ENCODE measurements around the gene DNAJC11.

The DNAJC11 gene

DNA sequence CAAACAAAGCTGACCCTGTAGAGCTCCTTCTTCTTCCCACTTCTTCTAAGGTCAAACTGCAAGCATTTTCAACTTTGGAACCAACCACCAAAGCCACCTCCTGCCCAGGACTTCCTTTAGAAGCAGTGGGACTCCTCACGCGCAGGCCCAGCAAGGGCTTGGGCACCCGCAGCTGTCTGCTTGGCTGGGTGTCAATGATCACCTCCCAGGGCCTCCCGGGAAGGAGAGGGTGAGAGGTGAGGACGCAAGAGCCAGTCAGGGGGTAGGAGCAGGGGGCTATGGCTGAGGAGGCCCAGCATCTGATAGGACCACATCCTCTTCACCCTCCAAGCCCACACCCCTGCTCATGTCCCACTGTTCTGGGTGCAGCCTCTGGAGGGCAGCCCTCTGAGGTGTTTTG lies 109.2 kb downstream of the DNAJC11 start:
- Histone ChIP-seq H3K9me3 (ENCODE audit: control insufficient read depth in 2 of 2, low read length in 2 of 2) (no peaks in the 10 kb centered on the region), H3K4me1 (ENCODE audit: control insufficient read depth in 2 of 2, insufficient read depth in 2 of 2, low read length in 2 of 2) (peaks cover 2 to 10% of the 10 kb centered on the region in 2 donors), H3K27me3 (ENCODE audit: control insufficient read depth in 2 of 2, insufficient read depth in 2 of 2, low read length in 2 of 2) (no peaks in the 10 kb centered on the region), H3K27ac (ENCODE audit: low read depth in 2 of 2, low read length in 2 of 2) (no peak overlapping the region), H3K36me3 (ENCODE audit: control insufficient read depth in 2 of 2, insufficient read depth in 2 of 2, low read length in 2 of 2) (peaks cover 58 to 75% of the 10 kb centered on the region in 2 donors), H3K9ac (ENCODE audit: low read depth in 1 of 2, low read length in 2 of 2) (no peak overlapping the region), H3K4me3 (ENCODE audit: low read length in 2 of 2) (no peak overlapping the region)

- Histone ChIP-seq H3K4me3 (ENCODE audit: low read length in 2 of 2) (no peak overlapping the region), H3K27me3 (ENCODE audit: control insufficient read depth in 2 of 2, insufficient read depth in 2 of 2, low read length in 2 of 2) (no peaks in the 10 kb centered on the region), H3K27ac (ENCODE audit: low read depth in 2 of 2, low read length in 2 of 2) (no peak overlapping the region), H3K9me3 (ENCODE audit: control insufficient read depth in 2 of 2, low read length in 2 of 2) (no peaks in the 10 kb centered on the region), H3K4me1 (ENCODE audit: control insufficient read depth in 2 of 2, insufficient read depth in 2 of 2, low read length in 2 of 2) (peaks cover 0 to 10% of the 10 kb centered on the region in 2 donors), H3K9ac (ENCODE audit: low read depth in 1 of 2, low read length in 2 of 2) (no peak overlapping the region), H3K36me3 (ENCODE audit: control insufficient read depth in 2 of 2, insufficient read depth in 2 of 2, low read length in 2 of 2) (peaks cover 53 to 77% of the 10 kb centered on the region in 2 donors)
Measured at GRCh38 chr1:6591644-6592043, 110.0 kb downstream of the DNAJC11 start.

DNA sequence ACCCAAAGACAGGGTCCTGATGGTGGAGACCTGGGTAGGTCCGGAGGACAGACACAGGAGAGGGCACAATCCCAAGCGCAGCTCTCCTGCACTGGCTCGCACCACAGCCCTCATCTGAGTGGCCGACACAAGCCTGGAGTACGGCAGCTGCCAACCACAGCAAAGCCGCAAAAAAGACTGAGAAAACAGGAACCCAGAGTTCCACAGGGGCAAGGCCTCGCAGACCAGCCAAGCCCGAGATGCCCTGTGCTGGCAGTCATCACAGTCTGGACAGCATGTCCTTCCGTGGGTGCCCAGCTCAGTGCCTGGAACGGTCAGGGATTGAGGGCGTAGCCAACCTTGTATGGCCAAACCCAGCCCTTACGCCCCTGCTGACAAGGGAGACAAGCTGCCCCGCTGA lies 110.4 kb downstream of the DNAJC11 start:
- no peak overlapping the region for H3K27ac ChIP-seq (ENCODE audit: low read depth in 2 of 2, low read length in 2 of 2)
- H3K27me3 ChIP-seq (ENCODE audit: control insufficient read depth in 2 of 2, insufficient read depth in 2 of 2, low read length in 2 of 2): no peaks in the 10 kb centered on the region
- peaks cover 50 to 75% of the 10 kb centered on the region in 2 donors for H3K36me3 ChIP-seq (ENCODE audit: control insufficient read depth in 2 of 2, insufficient read depth in 2 of 2, low read length in 2 of 2)
- peaks cover 0 to 10% of the 10 kb centered on the region in 2 donors for H3K4me1 ChIP-seq (ENCODE audit: control insufficient read depth in 2 of 2, insufficient read depth in 2 of 2, low read length in 2 of 2)
- H3K4me3 ChIP-seq (ENCODE audit: low read length in 2 of 2): no peak overlapping the region
- no peak overlapping the region for H3K9ac ChIP-seq (ENCODE audit: low read depth in 1 of 2, low read length in 2 of 2)
- H3K9me3 ChIP-seq (ENCODE audit: control insufficient read depth in 2 of 2, low read length in 2 of 2): no peaks in the 10 kb centered on the region

- Histone ChIP-seq H3K36me3 (ENCODE audit: control insufficient read depth in 2 of 2, insufficient read depth in 2 of 2, low read length in 2 of 2) (peaks cover 41 to 66% of the 10 kb centered on the region in 2 donors), H3K27ac (ENCODE audit: low read depth in 2 of 2, low read length in 2 of 2) (no peak overlapping the region)
Measured at GRCh38 chr1:6590046-6590445, 111.6 kb downstream of the DNAJC11 start.

GRCh38 chr1:6588893-6589520 lies 112.6 kb downstream of the DNAJC11 start:
- Histone ChIP-seq H3K4me3 (ENCODE audit: low read length in 2 of 2) (no peak overlapping the region), H3K36me3 (ENCODE audit: control insufficient read depth in 2 of 2, insufficient read depth in 2 of 2, low read length in 2 of 2) (peaks cover 35 to 59% of the 10 kb centered on the region in 2 donors), H3K9ac (ENCODE audit: low read depth in 1 of 2, low read length in 2 of 2) (no peak overlapping the region), H3K27me3 (ENCODE audit: control insufficient read depth in 2 of 2, insufficient read depth in 2 of 2, low read length in 2 of 2) (no peaks in the 10 kb centered on the region), H3K4me1 (ENCODE audit: control insufficient read depth in 2 of 2, insufficient read depth in 2 of 2, low read length in 2 of 2) (peaks cover 0 to 10% of the 10 kb centered on the region in 2 donors), H3K27ac (ENCODE audit: low read depth in 2 of 2, low read length in 2 of 2) (no peak overlapping the region), H3K9me3 (ENCODE audit: control insufficient read depth in 2 of 2, low read length in 2 of 2) (no peaks in the 10 kb centered on the region)

More at GRCh38 chr1:6590046-6590445, 111.6 kb downstream of the DNAJC11 start:
- H3K9ac ChIP-seq (ENCODE audit: low read depth in 1 of 2, low read length in 2 of 2): no peak overlapping the region
- no peak overlapping the region for H3K4me3 ChIP-seq (ENCODE audit: low read length in 2 of 2)
- no peaks in the 10 kb centered on the region for H3K9me3 ChIP-seq (ENCODE audit: control insufficient read depth in 2 of 2, low read length in 2 of 2)
- peaks cover 0 to 10% of the 10 kb centered on the region in 2 donors for H3K4me1 ChIP-seq (ENCODE audit: control insufficient read depth in 2 of 2, insufficient read depth in 2 of 2, low read length in 2 of 2)
- H3K27me3 ChIP-seq (ENCODE audit: control insufficient read depth in 2 of 2, insufficient read depth in 2 of 2, low read length in 2 of 2): no peaks in the 10 kb centered on the region

GRCh38 chr1:6588128-6588892 lies 113.3 kb downstream of the DNAJC11 start:
- no peak overlapping the region for H3K27ac ChIP-seq (ENCODE audit: low read depth in 2 of 2, low read length in 2 of 2)
- no peaks in the 10 kb centered on the region for H3K27me3 ChIP-seq (ENCODE audit: control insufficient read depth in 2 of 2, insufficient read depth in 2 of 2, low read length in 2 of 2)
- peaks cover 0 to 10% of the 10 kb centered on the region in 2 donors for H3K4me1 ChIP-seq (ENCODE audit: control insufficient read depth in 2 of 2, insufficient read depth in 2 of 2, low read length in 2 of 2)
- H3K36me3 ChIP-seq (ENCODE audit: control insufficient read depth in 2 of 2, insufficient read depth in 2 of 2, low read length in 2 of 2): peaks cover 28 to 52% of the 10 kb centered on the region in 2 donors
- H3K9ac ChIP-seq (ENCODE audit: low read depth in 1 of 2, low read length in 2 of 2): no peak overlapping the region
- H3K9me3 ChIP-seq (ENCODE audit: control insufficient read depth in 2 of 2, low read length in 2 of 2): no peaks in the 10 kb centered on the region
- no peak overlapping the region for H3K4me3 ChIP-seq (ENCODE audit: low read length in 2 of 2)

DNA sequence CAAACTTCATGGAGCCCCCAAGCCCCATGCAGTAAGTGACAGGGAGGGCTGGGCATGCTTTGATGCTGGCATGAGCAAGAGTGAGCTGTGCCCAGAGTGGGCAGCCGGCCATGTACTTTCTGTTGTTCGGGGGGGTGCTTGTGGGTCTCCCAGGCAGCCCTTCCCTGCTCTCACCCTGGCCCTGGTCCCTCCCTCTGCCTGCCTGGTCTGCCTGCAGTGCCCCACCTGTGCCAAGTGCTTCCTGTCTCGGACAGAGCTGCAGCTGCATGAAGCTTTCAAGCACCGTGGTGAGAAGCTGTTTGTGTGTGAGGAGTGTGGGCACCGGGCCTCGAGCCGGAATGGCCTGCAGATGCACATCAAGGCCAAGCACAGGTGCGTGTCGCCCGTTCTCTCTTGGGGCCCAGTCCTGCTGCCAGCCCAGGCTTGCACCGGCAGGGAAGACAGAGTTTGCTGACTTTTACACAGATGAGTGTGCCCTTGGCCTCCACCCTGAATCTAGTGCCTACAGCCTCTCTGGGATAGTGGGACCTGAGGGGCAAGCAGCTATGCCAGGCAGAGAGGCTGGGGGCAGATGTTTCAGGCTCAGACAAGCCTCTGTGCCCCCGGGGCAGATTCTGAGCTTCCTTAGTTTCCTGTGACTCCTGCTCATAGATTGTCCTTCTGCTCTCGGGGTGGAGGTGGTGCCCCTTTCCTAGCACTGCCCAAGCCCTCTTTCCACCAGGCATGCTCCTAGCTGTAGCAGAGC lies 114.2 kb downstream of the DNAJC11 start:
- Histone ChIP-seq H3K36me3 (ENCODE audit: control insufficient read depth in 2 of 2, insufficient read depth in 2 of 2, low read length in 2 of 2) (peaks cover 20 to 44% of the 10 kb centered on the region in 2 donors), H3K27me3 (ENCODE audit: control insufficient read depth in 2 of 2, insufficient read depth in 2 of 2, low read length in 2 of 2) (no peaks in the 10 kb centered on the region), H3K4me1 (ENCODE audit: control insufficient read depth in 2 of 2, insufficient read depth in 2 of 2, low read length in 2 of 2) (peaks cover 5 to 15% of the 10 kb centered on the region in 2 donors), H3K9me3 (ENCODE audit: control insufficient read depth in 2 of 2, low read length in 2 of 2) (no peaks in the 10 kb centered on the region), H3K9ac (ENCODE audit: low read depth in 1 of 2, low read length in 2 of 2) (peak overlapping the region in 1 of 2 donors; percentile 15), H3K4me3 (ENCODE audit: low read length in 2 of 2) (no peak overlapping the region), H3K27ac (ENCODE audit: low read depth in 2 of 2, low read length in 2 of 2) (no peak overlapping the region)

DNA sequence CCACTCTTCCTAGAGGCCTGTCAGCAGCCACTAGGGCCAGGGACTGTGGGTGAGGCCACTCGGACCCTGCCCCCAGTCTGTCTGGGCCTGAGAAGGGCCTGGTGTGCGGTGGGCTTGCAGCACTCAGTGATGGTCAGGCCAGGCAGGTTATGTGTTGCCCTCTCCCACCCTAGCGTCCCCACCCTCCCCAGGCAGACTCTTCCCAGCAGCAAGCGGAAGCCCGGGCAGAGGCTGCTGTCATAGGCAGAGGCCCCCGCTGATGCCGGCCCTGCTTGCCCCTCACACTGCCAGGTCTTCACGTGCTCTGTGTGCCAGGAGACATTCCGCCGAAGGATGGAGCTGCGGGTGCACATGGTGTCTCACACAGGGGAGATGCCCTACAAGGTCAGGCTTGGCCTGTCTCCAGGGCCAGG lies 115.2 kb downstream of the DNAJC11 start:
- H3K27me3 ChIP-seq (ENCODE audit: control insufficient read depth in 2 of 2, insufficient read depth in 2 of 2, low read length in 2 of 2): no peaks in the 10 kb centered on the region
- H3K27ac ChIP-seq (ENCODE audit: low read depth in 2 of 2, low read length in 2 of 2): no peak overlapping the region
- H3K4me1 ChIP-seq (ENCODE audit: control insufficient read depth in 2 of 2, insufficient read depth in 2 of 2, low read length in 2 of 2): peaks cover 15 to 25% of the 10 kb centered on the region in 2 donors
- H3K9ac ChIP-seq (ENCODE audit: low read depth in 1 of 2, low read length in 2 of 2): no peak overlapping the region
- peaks cover 13 to 37% of the 10 kb centered on the region in 2 donors for H3K36me3 ChIP-seq (ENCODE audit: control insufficient read depth in 2 of 2, insufficient read depth in 2 of 2, low read length in 2 of 2)
- H3K4me3 ChIP-seq (ENCODE audit: low read length in 2 of 2): no peak overlapping the region
- H3K9me3 ChIP-seq (ENCODE audit: control insufficient read depth in 2 of 2, low read length in 2 of 2): no peaks in the 10 kb centered on the region

- no peaks in the 10 kb centered on the region for H3K27me3 ChIP-seq (ENCODE audit: control insufficient read depth in 2 of 2, insufficient read depth in 2 of 2, low read length in 2 of 2)
- no peak overlapping the region for H3K27ac ChIP-seq (ENCODE audit: low read depth in 2 of 2, low read length in 2 of 2)
- H3K9me3 ChIP-seq (ENCODE audit: control insufficient read depth in 2 of 2, low read length in 2 of 2): no peaks in the 10 kb centered on the region
- H3K9ac ChIP-seq (ENCODE audit: low read depth in 1 of 2, low read length in 2 of 2): no peak overlapping the region
- H3K4me3 ChIP-seq (ENCODE audit: low read length in 2 of 2): no peak overlapping the region
- H3K36me3 ChIP-seq (ENCODE audit: control insufficient read depth in 2 of 2, insufficient read depth in 2 of 2, low read length in 2 of 2): peaks cover 13 to 37% of the 10 kb centered on the region in 2 donors
- peaks cover 20 to 30% of the 10 kb centered on the region in 2 donors for H3K4me1 ChIP-seq (ENCODE audit: control insufficient read depth in 2 of 2, insufficient read depth in 2 of 2, low read length in 2 of 2)
Measured at GRCh38 chr1:6585841-6586240, 115.8 kb downstream of the DNAJC11 start.

Measured in mucosa of rectum (tissue), 2 donors.